Raji (cell line): ENCODE data around the gene CMTM2.

Experiments
- POLR2A ChIP-seq: IDR thresholded peaks from 2 replicates; pipeline ENCODE4 v1.6.1; 2011; ENCODE audit warnings: low read depth, low read length, control low read depth; ENCODE audit not compliant: insufficient read depth

The CMTM2 gene

GRCh38 chr16:66612422-66612821, 33.2 kb downstream of the CMTM2 start:
- TF ChIP-seq POLR2A: no peak

- no peak for TF ChIP-seq POLR2A
Observed at GRCh38 chr16:66614161-66614802, 35.0 kb downstream of the CMTM2 start.

GRCh38 chr16:66616169-66616568, 36.9 kb downstream of the CMTM2 start:
- TF ChIP-seq POLR2A: no peak

- no peak for TF ChIP-seq POLR2A
Observed at GRCh38 chr16:66616592-66616991, 37.3 kb downstream of the CMTM2 start.

- no peak for TF ChIP-seq POLR2A
Observed at GRCh38 chr16:66617010-66617434, 37.8 kb downstream of the CMTM2 start.

GRCh38 chr16:66617728-66618127, 38.5 kb downstream of the CMTM2 start:
- no peak for TF ChIP-seq POLR2A

- TF ChIP-seq POLR2A: no peak
Observed at GRCh38 chr16:66618588-66619375, 39.5 kb downstream of the CMTM2 start.

GRCh38 chr16:66619534-66620428, 40.5 kb downstream of the CMTM2 start:
- no peak for TF ChIP-seq POLR2A

GRCh38 chr16:66620429-66620795, 41.1 kb downstream of the CMTM2 start:
- TF ChIP-seq POLR2A: no peak

- TF ChIP-seq POLR2A: no peak
Observed at GRCh38 chr16:66621973-66622372, 42.7 kb downstream of the CMTM2 start.

GRCh38 chr16:66622863-66623262, 43.6 kb downstream of the CMTM2 start:
- no peak for TF ChIP-seq POLR2A

GRCh38 chr16:66623755-66624154, 44.5 kb downstream of the CMTM2 start:
- no peak for TF ChIP-seq POLR2A

GRCh38 chr16:66629856-66630255, 50.6 kb downstream of the CMTM2 start:
- no peak for TF ChIP-seq POLR2A

- TF ChIP-seq POLR2A: no peak
Observed at GRCh38 chr16:66634527-66635196, 55.4 kb downstream of the CMTM2 start.

GRCh38 chr16:66635406-66635805, 56.1 kb downstream of the CMTM2 start:
- TF ChIP-seq POLR2A: no peak

GRCh38 chr16:66636199-66636598, 56.9 kb downstream of the CMTM2 start:
- no peak for TF ChIP-seq POLR2A

GRCh38 chr16:66637806-66638205, 58.5 kb downstream of the CMTM2 start:
- TF ChIP-seq POLR2A: no peak
